CD14-positive monocyte (primary cell): Measurements from ENCODE around the gene RAB1A. TPM values are rescaled to one million over a fixed set of nuclear protein-coding genes. Genes with fewer than 3 reads are reported as not detected.

ENCODE experiments used
- DNase-seq, 3 donors: peaks; one replicate each; pipeline ENCODE4 v3.0.0-alpha.2; 2011 to 2022
- H2AFZ ChIP-seq: 2 replicates; pipeline ENCODE4 v1.6.0; 2012; ENCODE audit warnings: mild to moderate bottlenecking, low read depth, low read length, inconsistent platforms; ENCODE audit not compliant: insufficient read depth, poor library complexity, severe bottlenecking
- H3K27ac ChIP-seq, 2 donors: 1 replicate in 1 of 2; 2 replicates in 1 of 2; pipeline ENCODE4 v1.5.1; 2012 to 2013; ENCODE audit warnings: low read length in 2 of 2, control low read depth in 1 of 2, inconsistent platforms in 1 of 2, low read depth in 1 of 2, mild to moderate bottlenecking in 1 of 2
- H3K27me3 ChIP-seq, 2 donors: one replicate each; pipeline versions ENCODE4 v1.6.0 to v1.6.1; 2011 to 2013; ENCODE audit warnings: low read length in 2 of 2; ENCODE audit not compliant: control insufficient read depth in 2 of 2, insufficient read depth in 2 of 2
- H3K36me3 ChIP-seq, 2 donors: replicated peaks in 1 of 2; 1 replicate in 1 of 2; 2 replicates in 1 of 2; pipeline versions ENCODE4 v1.5.1 to v1.6.1; 2012 to 2013; ENCODE audit warnings: low read length in 2 of 2, control low read depth in 1 of 2, inconsistent platforms in 1 of 2, mild to moderate bottlenecking in 1 of 2; ENCODE audit not compliant: insufficient read depth in 2 of 2, control insufficient read depth in 1 of 2
- H3K4me1 ChIP-seq, 2 donors: 1 replicate in 1 of 2; 2 replicates in 1 of 2; pipeline versions ENCODE4 v1.5.1 to v1.6.1; 2012 to 2013; ENCODE audit warnings: low read length in 2 of 2, control low read depth in 1 of 2, inconsistent platforms in 1 of 2, mild to moderate bottlenecking in 1 of 2, moderate library complexity in 1 of 2; ENCODE audit not compliant: insufficient read depth in 2 of 2, control insufficient read depth in 1 of 2
- H3K4me2 ChIP-seq: replicated peaks from 2 replicates; pipeline ENCODE3; 2012; ENCODE audit warnings: low read length, moderate library complexity, mild to moderate bottlenecking; ENCODE audit not compliant: poor library complexity, severe bottlenecking; ENCODE audit errors: extremely low read depth
- H3K4me3 ChIP-seq, 3 experiments: fragments of 200-600 bp in 1 of 3; sonication (generic) in 1 of 3; replicated peaks in 1 of 3; 1 replicate in 2 of 3; 2 replicates in 1 of 3; pipeline ENCODE4 v1.5.1; 2011 to 2013; ENCODE audit warnings: low read length in 3 of 3, mild to moderate bottlenecking in 3 of 3, control low read depth in 2 of 3, low read depth in 2 of 3, inconsistent platforms in 1 of 3, moderate library complexity in 1 of 3
- H3K79me2 ChIP-seq: 2 replicates; pipeline ENCODE4 v1.6.0; 2012; ENCODE audit warnings: mild to moderate bottlenecking, control low read depth, inconsistent platforms, low read length, moderate library complexity; ENCODE audit not compliant: insufficient read depth
- H3K9ac ChIP-seq: 2 replicates; pipeline ENCODE4 v1.6.0; 2017; ENCODE audit warnings: low read length, mild to moderate bottlenecking; ENCODE audit not compliant: insufficient read depth, poor library complexity, severe bottlenecking
- H3K9me3 ChIP-seq, 2 donors: replicated peaks in 1 of 2; 1 replicate in 1 of 2; 2 replicates in 1 of 2; pipeline versions ENCODE4 v1.5.1 to v1.6.1; 2012 to 2013; ENCODE audit warnings: low read length in 2 of 2, control low read depth in 1 of 2; ENCODE audit not compliant: control insufficient read depth in 1 of 2, insufficient read depth in 1 of 2
- H4K20me1 ChIP-seq: 2 replicates; pipeline ENCODE4 v1.6.0; 2012; ENCODE audit warnings: mild to moderate bottlenecking, low read length, control low read depth, moderate library complexity; ENCODE audit not compliant: insufficient read depth
- H3K27ac Mint-ChIP-seq, 7 donors: one replicate each; pipeline ENCODE4 v1.8.0; 2020; ENCODE audit warnings: mild to moderate bottlenecking in 7 of 7, mixed read lengths in 7 of 7, moderate library complexity in 6 of 7, inconsistent platforms in 2 of 7
- H3K27me3 Mint-ChIP-seq, 3 donors: one replicate each; pipeline ENCODE4 v1.8.0; 2021 to 2022; ENCODE audit warnings: low read depth in 3 of 3, mild to moderate bottlenecking in 3 of 3, mixed read lengths in 3 of 3, moderate library complexity in 3 of 3, inconsistent platforms in 1 of 3
- H3K36me3 Mint-ChIP-seq, 2 donors: one replicate each; pipeline ENCODE4 v1.8.0; 2020; ENCODE audit warnings: mixed read lengths in 2 of 2, inconsistent platforms in 1 of 2, mild to moderate bottlenecking in 1 of 2
- H3K4me1 Mint-ChIP-seq: one replicate; pipeline ENCODE4 v1.8.0; 2020; ENCODE audit warnings: mild to moderate bottlenecking, mixed read lengths
- H3K4me3 Mint-ChIP-seq, 2 donors: one replicate each; pipeline ENCODE4 v1.8.0; 2020; ENCODE audit warnings: mild to moderate bottlenecking in 2 of 2, mixed read lengths in 2 of 2, moderate library complexity in 1 of 2
- H3K9me3 Mint-ChIP-seq, 7 donors: one replicate each; pipeline ENCODE4 v1.8.0; 2020 to 2022; ENCODE audit warnings: mixed read lengths in 7 of 7, mild to moderate bottlenecking in 6 of 7, moderate library complexity in 6 of 7, inconsistent platforms in 2 of 7
- WGBS: methylation state at CpG from one replicate; pipeline ENCODE4 v1.1.5; 2013; ENCODE audit warnings: missing lambda C conversion rate; ENCODE audit not compliant: insufficient coverage; 5-methylcytosine and 5-hydroxymethylcytosine counted together
- intact Hi-C, 2 donors: fragments of 100-400 bp; cut with micrococcal nuclease; formaldehyde crosslinking; loops; one replicate each; pipeline versions ENCODE4 v1.15.0 to v1.15.1; 2023
- polyA plus RNA-seq, 3 donors: library from polyadenylated mRNA; depleted of rRNA in 1 of 3; unstranded in 2 of 3; stranded (reverse) in 1 of 3; fragments of 300-500 nt in 2 of 3; fragments of >200 nt in 1 of 3; fragmentation: Illumina TruSeq in 2 of 3; gene quantifications; 1 replicate in 2 of 3; 2 replicates in 1 of 3; pipeline ENCODE4 v1.2.3, GENCODE V29; 2012 to 2021
- TF ChIP-seq, protein P1 (sequence below): fragments of 200-600 bp; IDR thresholded peaks from one replicate; pipeline ENCODE4 v1.8.0; 2022; ENCODE audit warnings: antibody characterized with exemption, mild to moderate bottlenecking

Gene RAB1A
- polyA plus RNA-seq, 3 donors: 106 to 124 (median 110) TPM

- no peak overlapping the region for H2AFZ ChIP-seq
- peaks cover 29 to 37% of the 10 kb centered on the region in 2 donors for H3K4me1 ChIP-seq
- no peaks in the 10 kb centered on the region for H3K9me3 ChIP-seq
- H3K4me1 Mint-ChIP-seq: peaks cover 45% of the 10 kb centered on the region
- H3K9ac ChIP-seq: no peak overlapping the region
- no peaks in the 10 kb centered on the region for H3K36me3 ChIP-seq
- TF ChIP-seq, protein P1, sequence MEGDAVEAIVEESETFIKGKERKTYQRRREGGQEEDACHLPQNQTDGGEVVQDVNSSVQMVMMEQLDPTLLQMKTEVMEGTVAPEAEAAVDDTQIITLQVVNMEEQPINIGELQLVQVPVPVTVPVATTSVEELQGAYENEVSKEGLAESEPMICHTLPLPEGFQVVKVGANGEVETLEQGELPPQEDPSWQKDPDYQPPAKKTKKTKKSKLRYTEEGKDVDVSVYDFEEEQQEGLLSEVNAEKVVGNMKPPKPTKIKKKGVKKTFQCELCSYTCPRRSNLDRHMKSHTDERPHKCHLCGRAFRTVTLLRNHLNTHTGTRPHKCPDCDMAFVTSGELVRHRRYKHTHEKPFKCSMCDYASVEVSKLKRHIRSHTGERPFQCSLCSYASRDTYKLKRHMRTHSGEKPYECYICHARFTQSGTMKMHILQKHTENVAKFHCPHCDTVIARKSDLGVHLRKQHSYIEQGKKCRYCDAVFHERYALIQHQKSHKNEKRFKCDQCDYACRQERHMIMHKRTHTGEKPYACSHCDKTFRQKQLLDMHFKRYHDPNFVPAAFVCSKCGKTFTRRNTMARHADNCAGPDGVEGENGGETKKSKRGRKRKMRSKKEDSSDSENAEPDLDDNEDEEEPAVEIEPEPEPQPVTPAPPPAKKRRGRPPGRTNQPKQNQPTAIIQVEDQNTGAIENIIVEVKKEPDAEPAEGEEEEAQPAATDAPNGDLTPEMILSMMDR: no peak
- no peaks in the 10 kb centered on the region for H4K20me1 ChIP-seq
- no peak overlapping the region for H3K4me3 Mint-ChIP-seq
- intact Hi-C loops: no loop called here
- no peaks in the 10 kb centered on the region for H3K36me3 Mint-ChIP-seq
- peaks cover 0 to 3% (median 0%) of the 10 kb centered on the region in 3 donors for H3K27me3 Mint-ChIP-seq
- no peak overlapping the region for H3K27ac ChIP-seq
- no peak overlapping the region for H3K4me2 ChIP-seq
- H3K9me3 Mint-ChIP-seq: peaks cover 0 to 2% (median 0%) of the 10 kb centered on the region in 7 donors
- H3K79me2 ChIP-seq: peaks cover 67% of the 10 kb centered on the region
- 20% methylated on average over 1 of the region's 1 CpG for WGBS
- no peaks in the 10 kb centered on the region for H3K27me3 ChIP-seq
- H3K4me3 ChIP-seq: no peak overlapping the region
- H3K27ac Mint-ChIP-seq: no peak overlapping the region
- no peak for DNase-seq
Observed at GRCh38 chr2:65059071-65059470, 70.8 kb downstream of the RAB1A start.

DNA sequence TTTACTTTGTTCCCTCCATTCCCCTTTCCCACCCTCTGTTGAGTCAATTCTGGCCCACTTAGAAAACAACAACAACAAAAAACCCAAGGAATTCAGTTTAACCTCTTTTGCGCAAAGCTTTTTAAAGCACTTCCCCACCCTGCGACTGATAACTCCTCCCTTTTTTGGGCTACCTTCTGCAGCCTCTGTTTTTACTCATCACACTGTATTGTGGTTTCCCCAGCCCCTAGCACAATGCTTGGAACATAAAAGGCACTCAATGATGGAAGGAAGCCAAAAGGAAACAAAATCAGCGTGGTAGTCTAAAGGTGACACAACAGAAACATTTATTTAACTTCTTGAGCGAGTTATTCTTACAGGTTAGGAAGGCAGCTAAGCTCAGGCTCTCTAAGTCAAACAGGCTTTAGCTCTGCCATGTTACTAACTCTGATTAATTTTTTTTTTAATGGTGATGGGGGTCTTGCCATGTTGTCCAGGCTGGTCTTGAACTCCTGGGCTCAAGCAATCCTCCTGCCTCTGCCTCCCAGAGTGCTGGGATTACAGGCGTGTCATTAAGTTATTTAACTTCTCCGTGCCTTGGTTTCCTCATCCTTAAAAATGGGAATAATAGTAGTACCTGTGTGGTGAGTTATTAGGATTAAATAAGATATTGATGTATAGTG is 72.4 kb downstream of the RAB1A start:
- H3K27me3 ChIP-seq: no peaks in the 10 kb centered on the region
- no peaks in the 10 kb centered on the region for H4K20me1 ChIP-seq
- peaks cover 0 to 2% (median 0%) of the 10 kb centered on the region in 7 donors for H3K9me3 Mint-ChIP-seq
- WGBS: no CpG with 5 or more reads among the region's 6 CpGs
- peak overlapping the region in 6 of 7 donors; percentile 5 to 88 (median 56) for H3K27ac Mint-ChIP-seq
- H3K4me3 ChIP-seq: peak overlapping the region in 2 of 3 experiments; percentile 67 to 93
- H3K36me3 ChIP-seq: no peaks in the 10 kb centered on the region
- H3K9me3 ChIP-seq: no peaks in the 10 kb centered on the region
- peaks cover 63% of the 10 kb centered on the region for H3K79me2 ChIP-seq
- peak overlapping the region; percentile 95 for H2AFZ ChIP-seq
- H3K4me1 Mint-ChIP-seq: peaks cover 54% of the 10 kb centered on the region
- H3K27me3 Mint-ChIP-seq: peaks cover 0 to 3% (median 0%) of the 10 kb centered on the region in 3 donors
- peak overlapping the region; percentile 87 for H3K4me2 ChIP-seq
- H3K4me1 ChIP-seq: peaks cover 42 to 49% of the 10 kb centered on the region in 2 donors
- H3K9ac ChIP-seq: no peak overlapping the region
- intact Hi-C loops: no loop called here
- TF ChIP-seq, protein P1: no peak
- peak overlapping the region in 1 of 2 donors; percentile 81 for H3K27ac ChIP-seq
- DNase-seq: peak; percentile 49 to 67 (median 60)
- H3K36me3 Mint-ChIP-seq: no peaks in the 10 kb centered on the region
- peak overlapping the region; percentile 85 to 95 for H3K4me3 Mint-ChIP-seq
